Embryonic facial prominence (tissue), 1 donor: ENCODE measurements around the gene AKAP10.
"Not testable (repeated sequence)": the region's sequence is repeated elsewhere in the genome, so short reads cannot be mapped to it uniquely, and the experiment has no call there.

ENCODE experiments used
- DNase-seq: peaks from one replicate; pipeline ENCODE4 v3.0.0-alpha.2; 2016; ENCODE audit errors: extremely low spot score

The AKAP10 gene

DNA sequence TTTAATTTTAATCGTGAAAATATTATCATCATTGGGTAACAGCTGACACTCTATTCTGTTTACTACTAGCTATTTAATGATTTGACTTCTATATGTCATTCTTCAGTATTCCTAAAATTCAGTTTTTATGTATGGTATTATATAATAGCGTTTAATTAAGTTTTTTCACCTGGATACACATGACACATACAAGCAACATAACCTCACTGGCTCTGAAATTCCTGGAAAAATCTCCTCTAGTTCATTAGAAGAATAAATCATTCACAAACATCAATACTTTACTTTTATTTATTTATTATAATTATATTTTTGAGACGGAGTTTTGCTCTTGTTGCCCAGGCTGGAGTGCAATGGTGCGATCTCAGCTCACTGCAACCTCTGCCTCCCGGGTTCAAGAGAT is 44.0 kb downstream of the AKAP10 start:
- no peak for DNase-seq

DNA sequence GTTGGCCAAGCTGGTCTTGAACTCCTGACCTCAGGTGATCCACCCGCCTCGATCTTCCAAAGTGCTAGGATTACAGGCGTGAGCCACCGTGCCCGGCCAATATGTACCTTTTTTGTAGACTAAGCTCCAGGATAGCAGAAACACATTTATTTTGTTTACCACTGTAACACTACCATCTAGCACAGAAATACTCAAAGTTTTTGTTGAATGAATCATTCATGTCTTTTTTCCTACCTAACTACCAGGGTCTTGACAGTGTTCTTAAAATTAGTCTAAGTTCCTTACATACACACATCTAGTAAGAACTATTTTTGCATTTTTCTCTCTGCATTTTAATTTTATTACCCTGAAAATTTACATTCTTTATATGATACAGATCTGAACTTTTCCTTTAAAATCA is 44.4 kb downstream of the AKAP10 start:
- no peak for DNase-seq

DNA sequence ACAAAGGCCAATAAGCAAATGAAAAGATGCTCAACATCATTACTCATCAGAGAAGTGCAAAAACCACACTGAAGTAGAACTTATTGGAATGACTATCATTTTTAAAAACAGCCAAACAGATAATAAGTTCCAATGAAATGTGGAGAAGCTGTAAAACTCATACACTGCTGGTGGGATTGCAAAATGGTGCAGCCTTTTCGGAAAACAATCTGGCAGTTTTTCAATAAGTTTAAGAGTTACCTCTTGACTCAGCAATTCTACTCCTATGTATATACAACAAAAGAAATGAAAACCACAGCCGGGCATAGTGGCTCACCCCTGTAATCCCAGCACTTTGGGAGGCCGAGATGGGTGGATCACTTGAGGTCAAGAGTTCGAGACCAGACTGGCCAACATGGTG is 49.3 kb downstream of the AKAP10 start:
- DNase-seq, result no peak

DNA sequence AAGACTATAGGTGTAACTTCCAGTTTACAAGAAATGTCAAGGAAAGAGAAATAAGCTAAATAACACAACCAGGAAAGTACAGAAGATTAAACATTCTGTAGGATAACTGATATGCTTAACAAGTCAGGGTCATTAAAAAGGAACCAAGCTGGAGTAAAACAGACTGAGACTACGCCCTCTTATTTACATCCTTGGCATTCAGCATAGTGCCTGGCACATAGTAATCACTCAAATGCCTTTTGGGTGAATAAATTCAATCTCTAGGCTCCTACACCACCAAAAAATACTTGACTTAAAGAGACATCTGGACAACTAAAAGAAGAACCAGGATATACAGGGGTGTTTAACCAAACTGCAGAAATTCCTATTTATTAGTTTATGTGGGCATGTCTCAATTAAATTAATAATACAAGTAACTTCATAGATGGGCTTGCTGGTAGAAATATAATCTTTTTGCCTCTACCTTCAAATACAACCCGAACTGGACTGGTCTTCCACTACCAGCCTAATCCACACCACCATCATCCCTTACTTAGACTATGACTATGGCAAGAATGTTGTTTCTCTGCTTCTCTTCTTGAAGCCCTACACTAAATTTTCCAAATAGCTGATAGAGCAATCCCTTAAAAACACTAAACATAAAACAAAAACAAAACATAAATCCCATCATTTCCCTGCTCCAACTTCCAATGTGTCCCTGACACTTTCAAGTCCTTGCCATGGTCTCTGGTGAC is 62.2 kb downstream of the AKAP10 start:
- DNase-seq, result no peak

DNA sequence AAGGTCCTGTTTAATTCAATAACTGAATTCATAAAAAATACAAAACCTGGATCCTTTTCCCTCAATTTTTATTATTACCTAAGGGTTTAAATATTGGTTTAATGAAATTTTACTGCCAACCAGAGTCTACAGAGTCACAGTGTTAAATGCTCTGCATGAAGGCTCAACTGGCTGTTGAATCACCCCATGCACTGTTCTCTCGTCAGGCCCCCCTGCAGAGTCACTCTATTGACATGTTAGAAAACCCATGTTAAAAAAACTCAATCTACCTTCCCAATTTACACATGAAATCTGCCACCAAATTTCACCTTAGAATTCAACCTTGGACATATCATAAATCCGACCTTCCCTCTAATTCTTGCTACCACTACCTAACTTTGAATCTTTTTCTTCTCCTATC is 66.6 kb downstream of the AKAP10 start:
- no peak for DNase-seq

DNA sequence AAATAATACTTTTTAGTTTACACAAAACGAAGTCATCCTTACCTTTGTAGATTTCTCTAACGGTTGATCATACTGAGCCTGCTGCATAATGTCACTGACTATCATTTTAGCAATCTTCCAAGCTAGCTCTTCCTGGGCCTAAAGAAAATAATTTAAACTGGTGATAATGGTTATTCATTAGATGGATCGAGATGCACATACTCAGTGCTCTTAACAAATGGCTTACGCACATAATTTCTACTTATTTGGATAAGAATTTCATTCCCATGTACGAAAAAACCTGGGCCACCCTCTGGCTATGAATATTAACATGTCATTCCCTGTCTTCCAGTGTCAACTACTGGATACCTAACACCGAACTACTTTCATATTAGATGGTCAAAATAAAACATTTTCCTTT is 68.5 kb downstream of the AKAP10 start:
- DNase-seq, result no peak

DNA sequence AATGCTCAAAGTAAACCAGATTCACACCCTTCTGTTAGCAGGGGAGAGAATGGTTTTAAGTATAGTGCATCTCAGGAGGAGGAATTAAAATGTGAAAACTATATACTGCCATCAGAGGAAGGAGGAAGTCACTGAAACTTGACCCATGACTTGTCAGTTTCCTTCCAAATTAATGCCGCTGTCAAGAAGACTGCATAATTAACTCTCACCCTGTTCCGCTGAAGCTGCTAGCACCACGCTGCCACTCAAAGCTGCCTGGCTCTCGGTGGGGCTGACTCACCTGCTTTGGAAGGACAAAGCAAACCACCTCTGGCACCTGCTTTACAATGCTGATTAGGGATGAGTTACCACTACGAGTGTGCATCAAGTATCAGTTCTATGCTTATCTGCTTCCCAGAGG is 72.1 kb downstream of the AKAP10 start:
- no peak for DNase-seq

DNA sequence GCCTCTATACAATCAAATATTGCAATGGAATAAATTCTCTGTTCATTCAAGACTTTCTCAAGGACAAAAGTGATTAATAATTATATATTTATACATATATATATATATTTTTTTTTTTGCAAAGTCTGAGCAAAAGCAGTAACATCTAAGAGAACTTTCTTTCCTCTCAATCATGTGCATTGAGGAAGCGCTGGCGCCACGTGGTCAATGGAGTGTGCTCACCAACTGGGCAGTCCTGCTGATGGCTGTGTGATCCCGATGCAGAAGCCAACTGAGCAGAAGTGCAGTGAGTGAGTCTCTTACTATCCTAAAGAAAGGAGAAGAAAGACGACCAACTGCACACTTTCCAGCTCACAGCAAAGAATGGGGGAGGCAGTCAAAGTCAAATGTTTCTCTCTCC is 72.7 kb downstream of the AKAP10 start:
- DNase-seq, result no peak

DNA sequence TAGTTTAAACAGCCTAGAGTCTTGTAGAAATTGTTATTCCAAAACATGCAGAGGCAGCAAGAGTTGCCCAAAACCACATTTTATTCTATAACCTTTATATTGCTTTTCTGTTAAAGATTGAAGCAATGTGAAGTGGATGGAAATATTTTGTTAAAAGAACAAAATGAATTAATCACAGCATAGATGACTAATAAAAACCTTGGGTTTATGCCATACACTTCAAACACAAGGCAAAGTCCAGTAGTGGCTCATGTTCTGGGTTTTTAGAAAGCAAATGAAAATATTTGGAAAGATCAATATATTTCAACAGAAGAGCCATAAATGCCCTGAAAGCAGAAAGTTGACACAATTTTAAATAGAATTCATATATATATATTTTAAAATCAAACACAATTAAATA is 73.2 kb downstream of the AKAP10 start:
- no peak for DNase-seq

DNA sequence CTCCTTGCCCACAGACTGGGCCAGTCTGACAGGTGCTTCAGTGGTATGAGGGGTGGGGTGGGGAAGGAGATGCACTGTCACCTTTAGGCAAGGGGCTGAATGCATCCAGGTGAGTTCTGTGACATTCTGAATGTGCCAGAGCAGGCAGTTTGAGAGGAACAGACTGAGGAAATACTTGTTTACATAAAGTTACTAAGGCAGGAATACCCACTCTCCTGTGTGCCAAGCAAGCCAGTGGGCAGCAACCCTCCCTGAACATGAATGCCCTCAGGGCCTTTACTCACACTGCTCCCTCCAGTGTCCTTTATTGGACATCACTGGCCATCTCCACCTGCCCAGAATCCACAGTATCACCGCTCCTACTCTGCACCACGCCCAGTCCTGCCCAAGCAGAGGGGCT is 76.8 kb downstream of the AKAP10 start:
- no peak for DNase-seq

DNA sequence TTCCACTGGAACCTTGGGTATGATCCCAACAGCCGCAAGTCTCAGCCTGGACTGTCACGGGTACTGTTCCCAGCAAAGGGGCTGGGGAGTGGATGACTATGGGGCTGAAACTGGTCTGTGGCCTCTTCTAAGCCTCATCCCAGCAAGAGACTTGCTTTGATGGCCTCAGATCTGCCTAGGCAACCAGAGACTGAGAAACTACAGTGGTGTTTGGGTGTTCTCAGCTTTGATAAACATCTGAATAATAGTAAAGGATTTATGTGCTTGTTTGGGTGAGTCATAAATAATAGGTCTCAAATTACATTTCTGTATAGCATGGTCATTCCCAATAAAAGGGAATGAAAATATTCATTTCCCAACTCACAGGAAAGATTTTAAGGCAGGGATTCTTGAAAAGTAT is 79.7 kb downstream of the AKAP10 start:
- DNase-seq, result no peak

DNA sequence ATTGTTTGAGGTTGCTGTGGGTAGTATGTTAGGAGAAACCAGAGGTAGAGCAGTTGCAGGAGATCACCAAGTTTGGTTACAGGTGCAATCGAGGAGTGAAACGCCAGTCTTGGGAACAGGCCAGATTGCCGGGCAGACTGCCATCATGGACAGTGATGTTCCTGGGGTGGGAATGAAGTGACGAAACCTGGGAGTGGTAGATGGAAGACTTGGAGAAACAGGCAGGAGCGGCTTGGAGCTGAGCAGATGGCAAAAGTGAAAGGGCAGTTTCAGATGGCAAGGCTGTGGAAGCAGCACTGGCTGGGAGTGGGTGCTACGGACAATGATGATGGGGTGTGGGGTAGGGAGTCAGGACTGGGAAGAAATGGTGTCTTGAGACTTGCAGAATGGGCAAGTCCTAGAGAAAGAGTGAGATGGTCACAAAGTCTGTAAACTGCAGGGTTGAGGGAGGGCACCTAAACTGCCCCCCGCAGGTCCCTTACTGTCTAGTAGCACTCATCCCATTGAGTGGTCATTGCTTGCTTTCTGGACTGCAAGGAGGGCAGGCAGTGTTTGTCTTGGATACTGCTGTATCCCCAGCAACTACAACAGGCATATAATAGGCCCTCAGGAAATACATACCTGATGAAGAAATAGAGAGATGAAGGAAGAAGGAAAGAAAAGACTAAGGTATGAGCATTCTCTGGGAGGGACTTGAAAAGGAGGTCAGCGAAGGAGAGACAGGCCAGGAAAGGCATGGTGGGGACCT is 80.4 kb downstream of the AKAP10 start:
- DNase-seq, result no peak

DNA sequence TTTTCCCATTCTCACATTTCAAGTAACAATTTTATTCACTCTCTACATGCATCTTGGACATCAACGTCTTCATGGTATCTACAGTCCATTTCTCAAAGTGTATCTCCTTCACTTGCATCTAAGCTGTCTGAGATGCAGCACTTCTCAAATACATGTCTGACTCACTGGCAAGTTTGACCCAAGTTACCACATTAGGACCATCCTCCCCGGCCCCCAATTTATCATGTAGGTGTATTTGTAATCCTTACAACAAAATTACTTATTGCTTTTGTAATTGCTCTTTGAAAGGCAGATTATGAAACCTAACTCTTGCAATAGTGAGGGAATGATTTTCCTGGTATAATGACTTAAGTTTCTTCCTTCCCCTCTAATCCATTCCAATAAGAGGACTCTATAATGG is 80.9 kb downstream of the AKAP10 start:
- DNase-seq, result no peak

DNA sequence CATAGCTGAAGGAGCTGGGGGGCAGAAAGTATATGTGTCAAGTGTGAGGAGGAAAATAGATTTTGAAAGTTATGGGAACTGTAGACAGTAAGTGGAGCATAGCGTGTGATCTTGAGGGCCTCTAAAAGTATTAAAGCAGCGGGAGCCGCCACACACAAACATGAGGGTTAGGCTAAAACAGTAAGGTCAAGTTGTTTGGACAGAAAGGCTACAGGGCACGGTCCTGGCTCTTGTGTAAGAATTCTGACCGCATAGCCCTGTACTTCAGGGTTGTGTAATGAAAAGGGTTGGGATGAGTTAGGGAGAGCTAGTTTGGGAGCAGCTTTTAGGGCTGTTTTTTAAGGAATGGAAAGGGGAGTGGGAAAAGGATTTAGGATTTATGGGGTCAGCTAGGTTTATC is 87.1 kb downstream of the AKAP10 start:
- not testable (repeated sequence) for DNase-seq

DNA sequence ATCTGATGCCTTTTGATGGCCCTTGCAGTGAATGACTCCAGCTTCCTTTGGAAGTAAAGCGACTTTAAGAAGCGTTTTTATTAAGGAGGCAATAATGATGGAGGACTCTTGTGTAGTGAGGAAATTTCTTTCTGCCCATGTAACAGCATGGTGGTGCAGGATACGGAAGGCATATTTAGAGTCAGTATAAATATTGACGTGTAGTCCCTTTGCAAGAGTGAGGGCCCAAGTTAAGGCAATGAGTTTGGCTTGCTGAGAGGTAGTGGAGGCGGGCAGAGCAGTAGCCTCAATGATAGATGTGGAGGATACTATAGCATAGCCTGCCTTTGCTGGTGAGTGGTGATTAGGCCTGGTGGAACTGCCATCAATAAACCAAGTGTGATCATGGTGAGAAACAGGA is 87.6 kb downstream of the AKAP10 start:
- DNase-seq, result not testable (repeated sequence)

DNA sequence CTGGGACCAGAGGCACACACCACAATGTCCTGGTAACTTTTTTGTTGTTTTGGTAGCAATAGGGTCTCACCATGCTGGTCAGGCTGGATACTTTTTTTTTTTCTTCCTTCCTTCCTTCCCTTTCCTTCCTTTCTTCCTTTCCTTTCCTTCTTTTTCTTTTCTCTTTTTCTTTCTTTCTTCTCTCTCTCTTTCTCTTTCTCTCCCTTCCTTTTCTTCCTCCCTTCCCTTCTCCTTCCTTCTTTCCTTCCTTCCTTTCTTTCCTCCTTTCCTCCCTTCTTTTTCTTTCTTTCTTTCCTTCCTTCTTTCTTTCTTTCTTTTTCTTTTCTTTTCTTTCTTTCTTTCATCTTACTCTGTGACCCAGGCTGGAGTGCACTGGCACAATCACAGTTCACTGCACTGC is 91.5 kb downstream of the AKAP10 start:
- no peak for DNase-seq

DNA sequence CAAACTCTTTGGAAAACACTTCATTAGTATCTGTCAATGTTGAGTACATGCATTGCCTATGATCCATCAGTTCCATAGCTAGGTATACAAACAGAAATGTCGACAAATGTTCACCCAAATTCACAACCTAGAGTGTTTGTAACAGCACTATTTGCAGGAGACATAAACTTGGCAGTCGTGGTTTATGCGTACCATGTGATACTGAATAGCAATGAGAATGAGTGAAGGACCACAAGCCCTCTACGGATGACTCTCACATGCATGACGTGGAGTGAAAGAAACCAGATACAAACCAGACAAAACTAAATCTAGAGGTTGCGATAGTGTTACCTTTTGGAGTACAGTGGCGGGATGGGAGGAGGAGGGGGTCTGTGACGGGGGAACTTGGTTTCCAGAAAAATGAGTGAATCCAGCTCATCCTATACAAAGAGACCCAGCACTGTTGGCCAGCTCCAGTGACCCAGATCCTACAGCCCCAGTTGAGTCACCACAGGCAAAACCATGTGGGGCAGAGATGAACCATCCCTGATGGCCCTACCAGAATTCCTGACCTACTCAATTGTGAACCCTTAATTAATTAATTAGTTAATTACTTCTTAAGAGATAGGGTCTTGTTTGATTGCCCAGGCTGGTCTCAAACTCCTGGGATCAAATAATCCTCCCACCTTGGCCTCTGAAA is 94.0 kb downstream of the AKAP10 start:
- no peak for DNase-seq

DNA sequence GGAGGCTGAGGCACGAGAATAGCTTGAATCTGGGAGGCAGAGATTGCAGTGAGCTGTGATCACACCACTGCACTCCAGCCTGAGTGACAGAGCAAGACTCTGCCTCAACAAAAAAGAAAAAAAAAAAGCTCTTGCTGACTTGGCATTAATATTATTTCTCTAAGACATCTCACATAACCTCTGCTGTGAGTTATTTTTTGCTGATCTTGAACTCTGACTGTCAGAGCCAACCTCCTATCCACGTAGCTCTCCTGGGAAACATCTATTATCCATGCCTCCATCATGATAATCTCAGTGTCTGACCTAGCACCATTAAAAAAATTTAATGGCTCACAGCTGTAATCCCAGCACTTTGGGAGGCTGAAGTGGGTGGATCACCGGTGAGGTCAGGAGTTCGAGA is 97.2 kb downstream of the AKAP10 start:
- DNase-seq, result no peak

DNA sequence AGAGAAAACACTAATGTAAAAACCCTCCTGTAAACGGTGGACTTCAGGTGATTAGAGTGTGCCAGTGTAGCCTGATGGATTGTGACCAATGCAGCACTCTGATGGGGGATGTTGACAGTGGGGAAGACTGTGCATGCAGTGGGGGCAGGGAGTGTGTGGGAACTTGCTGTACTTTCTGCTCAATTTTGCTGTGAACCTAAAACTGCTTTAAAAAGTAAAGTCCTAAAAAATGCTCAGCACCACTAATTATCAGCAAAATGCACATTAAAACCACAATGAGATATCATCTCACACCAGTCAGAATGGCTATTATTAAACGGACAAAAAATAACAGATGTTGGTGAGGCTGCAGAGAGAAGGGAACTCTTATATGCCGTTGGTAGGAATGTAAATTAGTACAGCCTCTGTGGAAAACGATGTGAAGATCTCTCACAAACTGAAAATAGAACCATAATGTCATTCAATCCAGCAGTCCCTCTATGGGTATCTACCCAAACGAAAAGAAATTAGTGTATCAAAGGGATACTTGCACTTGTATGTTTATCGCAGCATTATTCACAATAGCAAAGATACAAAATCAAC is 100.2 kb downstream of the AKAP10 start:
- DNase-seq, result no peak

DNA sequence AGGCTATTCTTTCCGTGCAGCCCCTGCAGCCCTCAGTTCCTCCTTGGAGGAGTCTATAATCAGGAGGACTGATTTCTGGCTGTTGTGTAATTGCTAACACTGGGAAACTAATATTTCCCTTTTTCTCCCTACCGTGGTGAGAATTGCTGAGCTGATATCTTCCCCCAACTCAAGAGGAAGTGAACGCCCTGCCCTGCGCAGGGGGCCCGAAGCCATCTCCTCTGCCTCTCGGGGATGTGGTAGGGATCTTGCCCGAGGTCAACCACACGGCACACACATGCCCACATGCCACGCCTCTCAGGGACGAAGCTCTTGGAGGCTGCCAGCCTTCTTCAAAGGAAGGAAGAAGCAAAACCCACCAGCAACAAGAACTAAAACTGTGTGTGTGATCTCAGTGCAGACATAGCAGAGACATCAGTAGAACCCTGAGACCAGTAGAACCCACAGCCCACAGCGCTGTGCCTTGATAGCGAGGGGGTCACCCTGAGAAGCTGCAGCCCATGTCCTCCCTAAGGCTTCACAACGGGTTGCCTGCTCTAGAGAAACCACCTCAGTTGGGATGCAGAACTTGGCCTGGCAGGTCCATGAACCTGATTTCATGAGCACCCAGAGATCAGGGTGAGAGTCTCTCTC is 101.0 kb downstream of the AKAP10 start:
- DNase-seq, result no peak

DNA sequence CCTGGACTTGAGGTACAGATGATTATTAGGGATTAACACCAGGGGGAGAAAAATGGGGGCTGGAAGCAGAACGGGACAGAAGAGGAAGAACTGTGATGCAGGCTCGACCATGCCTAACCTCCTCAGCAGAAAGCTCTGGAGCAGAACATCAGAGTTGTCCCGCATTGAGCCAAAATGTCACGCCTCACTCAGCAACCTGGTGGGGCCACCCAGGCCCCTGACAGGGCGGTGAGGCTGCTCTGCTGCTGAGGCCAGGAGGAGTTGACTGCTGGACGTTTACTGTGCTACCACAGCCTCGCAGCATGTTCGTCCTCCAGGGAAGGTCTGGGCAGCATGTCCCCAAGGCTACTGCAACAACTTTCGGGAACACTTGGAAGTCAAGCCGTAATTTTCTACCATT is 103.4 kb downstream of the AKAP10 start:
- no peak for DNase-seq

DNA sequence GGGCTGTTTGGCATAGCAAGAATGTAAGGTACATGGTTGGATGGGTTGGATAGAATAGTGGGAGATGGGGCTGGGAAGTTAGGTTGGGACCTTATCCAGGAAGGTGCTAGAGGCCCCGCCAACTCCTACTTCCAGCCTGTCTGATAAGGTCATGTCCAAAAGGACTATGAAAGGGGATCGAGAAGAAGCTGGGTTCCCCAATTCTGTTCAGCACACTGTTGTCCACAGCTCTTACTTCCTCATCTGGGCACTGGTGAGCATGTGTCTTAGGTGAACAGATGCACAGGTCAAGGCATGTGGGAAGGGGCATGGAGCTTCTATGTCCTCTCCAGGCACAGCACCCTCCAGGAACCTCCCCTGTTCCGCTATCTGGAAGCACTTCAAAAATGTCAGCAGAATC is 104.3 kb downstream of the AKAP10 start:
- no peak for DNase-seq
